Right cardiac atrium (tissue), 5 donors: Measurements from ENCODE around the gene GTSE1. TPM values are rescaled to one million over a fixed set of nuclear protein-coding genes. Genes with fewer than 3 reads are reported as not detected.

ENCODE experiments used
- ATAC-seq, 2 donors: fragments of 200-7000 bp; cut with Tn5 transposase; one replicate each; pipeline versions ENCODE4 v1.8.0 to v1.9.1; 2020; ENCODE audit warnings: moderate library complexity in 2 of 2, mild to moderate bottlenecking in 1 of 2
- DNase-seq, 3 donors: peaks; one replicate each; pipeline ENCODE4 v3.0.0-alpha.2; 2020
- H3K27ac ChIP-seq: one replicate; pipeline ENCODE4 v1.5.1; 2013; ENCODE audit warnings: mild to moderate bottlenecking, low read length, control low read depth, moderate library complexity
- H3K27me3 ChIP-seq: one replicate; pipeline ENCODE4 v1.6.1; 2013; ENCODE audit not compliant: control insufficient read depth, insufficient read depth
- H3K4me1 ChIP-seq: one replicate; pipeline ENCODE4 v1.6.1; 2013; ENCODE audit warnings: low read length; ENCODE audit not compliant: control insufficient read depth, insufficient read depth
- H3K4me3 ChIP-seq: one replicate; pipeline ENCODE4 v1.5.1; 2013; ENCODE audit warnings: low read length, control low read depth
- H3K9me3 ChIP-seq: one replicate; pipeline ENCODE4 v1.6.1; 2013; ENCODE audit warnings: low read length; ENCODE audit not compliant: control insufficient read depth
- WGBS: extraction: QIAGEN DNeasy Blood & Tissue Kit; methylation state at CpG from one replicate; pipeline ENCODE4 v1.1.7; 2013; 5-methylcytosine and 5-hydroxymethylcytosine counted together
- intact Hi-C, 4 donors: fragments of 100-400 bp; cut with DNase I; formaldehyde crosslinking; loops; one replicate each; pipeline versions ENCODE4 v1.11.0 to v1.14.0; 2022 to 2023
- long read RNA-seq, 4 donors: library from polyadenylated mRNA; unstranded; transcript quantifications; one replicate each; pipeline ENCODE4 v2.0.0, GENCODE V29; 2020 to 2021
- polyA plus RNA-seq: library from polyadenylated mRNA; stranded (reverse); fragments of 200-250 nt; gene quantifications from one replicate; pipeline ENCODE4 v1.2.3, GENCODE V29; 2013
- total RNA-seq, 4 donors: library from RNA; stranded (reverse); fragmentation: NEBNext Ultra II Directional; extraction: Animal tissue kit (Norgen Biotek cat#: 25700); gene quantifications; one replicate each; pipeline ENCODE4 v1.2.1, GENCODE V29; 2021
- donor health status: healthy with polysubstance abuse.
- donor health status: DM: no; HTN: yes; CAD: no.
- donor health status: DM: no; HTN: no; CAD: no.
- donor health status: DM: no; HTN: yes; CAD: no; lungs with severe emphysema.
- donor health status: DM: yes; HTN: yes; CAD: no.

The GTSE1 gene, protein sequence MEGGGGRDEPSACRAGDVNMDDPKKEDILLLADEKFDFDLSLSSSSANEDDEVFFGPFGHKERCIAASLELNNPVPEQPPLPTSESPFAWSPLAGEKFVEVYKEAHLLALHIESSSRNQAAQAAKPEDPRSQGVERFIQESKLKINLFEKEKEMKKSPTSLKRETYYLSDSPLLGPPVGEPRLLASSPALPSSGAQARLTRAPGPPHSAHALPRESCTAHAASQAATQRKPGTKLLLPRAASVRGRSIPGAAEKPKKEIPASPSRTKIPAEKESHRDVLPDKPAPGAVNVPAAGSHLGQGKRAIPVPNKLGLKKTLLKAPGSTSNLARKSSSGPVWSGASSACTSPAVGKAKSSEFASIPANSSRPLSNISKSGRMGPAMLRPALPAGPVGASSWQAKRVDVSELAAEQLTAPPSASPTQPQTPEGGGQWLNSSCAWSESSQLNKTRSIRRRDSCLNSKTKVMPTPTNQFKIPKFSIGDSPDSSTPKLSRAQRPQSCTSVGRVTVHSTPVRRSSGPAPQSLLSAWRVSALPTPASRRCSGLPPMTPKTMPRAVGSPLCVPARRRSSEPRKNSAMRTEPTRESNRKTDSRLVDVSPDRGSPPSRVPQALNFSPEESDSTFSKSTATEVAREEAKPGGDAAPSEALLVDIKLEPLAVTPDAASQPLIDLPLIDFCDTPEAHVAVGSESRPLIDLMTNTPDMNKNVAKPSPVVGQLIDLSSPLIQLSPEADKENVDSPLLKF
- 1 to 10 TPM in 3 of 4 donors, under 1 TPM in 1; 0.42 to 1.8 (median 1.2) TPM for total RNA-seq
- polyA plus RNA-seq = 0.50 TPM
- long read RNA-seq, donor 1, partial matches to known transcripts = 0 of 2 reads
- long read RNA-seq, donor 1, other reads (novel, unspliced or antisense) = 1 of 2 reads
- long read RNA-seq, donor 2 = 0 reads
- long read RNA-seq, donor 3, partial matches to known transcripts = 3 of 4 reads
- long read RNA-seq, donor 3, other reads (novel, unspliced or antisense) = 1 of 4 reads
- long read RNA-seq, donor 4 = 0 reads

DNA sequence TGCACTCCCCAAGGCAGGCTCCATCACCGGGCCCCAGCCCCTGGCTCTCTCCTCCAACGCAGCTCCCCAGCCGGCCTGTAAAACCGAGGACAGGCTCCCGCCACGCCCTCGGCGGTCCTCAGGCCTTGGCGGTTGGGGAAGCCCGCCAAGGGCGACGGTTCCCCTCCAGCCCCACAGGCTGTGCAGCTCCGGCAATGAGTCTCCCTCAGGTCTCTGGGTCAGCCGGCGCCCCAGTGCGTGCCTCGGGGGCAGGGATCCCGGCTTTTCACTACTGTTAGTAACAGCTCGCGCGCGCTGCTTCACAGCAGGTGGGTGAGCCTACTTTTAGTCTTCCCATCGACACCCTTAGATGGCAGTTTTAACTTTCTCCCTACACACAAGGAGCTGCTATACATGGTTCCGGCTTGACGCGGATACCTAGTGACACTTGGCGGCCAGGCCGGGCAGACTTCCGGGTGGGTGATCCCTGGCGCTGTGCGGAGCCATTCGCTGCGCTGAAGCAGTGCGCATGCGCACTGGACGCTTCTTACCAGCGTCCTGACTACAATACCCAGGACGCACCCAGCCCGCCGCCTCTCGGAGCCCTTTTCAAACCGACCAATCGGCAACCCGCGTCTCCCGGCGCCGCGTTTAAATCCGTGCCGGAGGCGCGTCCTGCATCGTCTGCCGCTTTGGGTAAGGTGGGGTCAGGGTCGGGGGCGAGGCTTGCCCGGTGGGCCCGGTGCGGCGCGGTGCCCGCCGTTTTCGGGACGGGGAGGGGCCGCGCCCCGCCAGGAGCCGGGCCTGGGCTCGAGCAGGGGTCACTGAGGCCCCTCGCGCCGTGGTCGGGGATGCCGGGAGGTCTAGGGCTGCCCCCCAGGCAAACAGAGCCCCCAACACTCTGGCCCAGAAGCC is at the start of gene GTSE1:
TSS of gene GTSE1 (plus strand) at position 614 of the 894 bp plus-strand sequence. CDS start 531 bp downstream, outside the sequence.
- intact Hi-C loops = loop anchor here in 2 of 4 donors (5.0 to 10.0 kb wide), 2 partner anchors 292 to 299 kb away; no protein-coding TSS in a partner anchor

DNA sequence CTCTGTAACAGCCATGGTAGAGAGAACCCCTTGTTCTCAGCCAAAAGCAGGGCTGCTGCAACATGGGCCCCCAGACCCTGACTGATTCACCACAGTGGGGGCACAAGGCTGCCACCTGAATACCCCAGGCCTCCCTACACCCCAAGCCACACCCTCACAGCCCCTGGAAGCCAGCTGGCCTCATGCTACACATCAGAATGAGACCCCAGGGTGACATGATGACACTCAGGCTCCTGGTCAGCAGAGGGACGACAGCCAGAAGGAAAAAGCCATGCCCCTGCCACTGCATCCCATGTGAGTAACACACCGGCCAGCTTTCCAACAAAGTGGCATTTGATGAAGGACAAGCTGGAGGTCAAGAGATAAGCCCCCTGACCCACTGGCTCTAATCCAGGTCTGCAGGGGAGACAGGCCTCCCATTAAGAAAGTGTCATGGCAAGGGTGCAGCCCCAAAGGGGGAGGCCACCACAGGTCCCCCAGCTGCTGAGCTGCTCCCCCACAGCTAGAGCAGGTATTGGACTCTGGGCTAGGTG is 49.2 kb upstream of the GTSE1 start:
- ATAC-seq (no peak), DNase-seq (no peak)
- WGBS = 72% methylated on average over 2 of the region's 2 CpGs
- intact Hi-C loops = no loop called here
- peak overlapping the region; percentile 14 for H3K27ac ChIP-seq
- H3K27me3 ChIP-seq = no peaks in the 10 kb centered on the region
- peaks cover 17% of the 10 kb centered on the region for H3K4me1 ChIP-seq
- H3K4me3 ChIP-seq = no peak overlapping the region
- H3K9me3 ChIP-seq = no peaks in the 10 kb centered on the region

More for the DNA sequence above, at the start of gene GTSE1:
- peak; percentile 97 to 98 for ATAC-seq
- Histone ChIP-seq H3K27me3 (no peaks in the 10 kb centered on the region), H3K4me3 (peak within 1 kb of the TSS; percentile 41), H3K27ac (peak within 1 kb of the TSS; percentile 91), H3K4me1 (peaks cover 5% of the 10 kb centered on the region), H3K9me3 (no peaks in the 10 kb centered on the region)
- under 1% methylated on average over 76 of the region's 76 CpGs for WGBS
- DNase-seq = peak; percentile 99 to 100 (median 99)

- Histone ChIP-seq H3K27ac (peak within 1 kb of the TSS; percentile 98), H3K4me1 (peaks cover 12% of the 10 kb centered on the region), H3K4me3 (peak within 1 kb of the TSS; percentile 60), H3K9me3 (no peaks in the 10 kb centered on the region), H3K27me3 (no peaks in the 10 kb centered on the region)
- intact Hi-C loops = loop anchor here in 1 of 4 donors (10.0 kb wide), 1 partner anchor 105 kb away; no protein-coding TSS in a partner anchor
- ATAC-seq (peak; percentile 96 to 97), DNase-seq (peak; percentile 94 to 98 (median 97))
- under 1% methylated on average over 89 of the region's 89 CpGs for WGBS
Observed at GRCh38 chr22:46250035-46250782, 46.5 kb upstream of the GTSE1 start, which contains the start of gene CDPF1. Gene CDPF1 (minus strand): TSS chr22:46250293. CDS start chr22:46248284, 2,009 bp downstream.

GRCh38 chr22:46250783-46251125 is 45.9 kb upstream of the GTSE1 start:
- Histone ChIP-seq H3K27me3 (no peaks in the 10 kb centered on the region), H3K4me1 (peaks cover 9% of the 10 kb centered on the region), H3K27ac (peak overlapping the region; percentile 64), H3K9me3 (no peaks in the 10 kb centered on the region), H3K4me3 (peak overlapping the region; percentile 60)
- DNase-seq = peak in 1 of 3 donors; percentile 23
- intact Hi-C loops = loop anchor here in 1 of 4 donors (10.0 kb wide), 1 partner anchor 106 kb away; no protein-coding TSS in a partner anchor
- 12% methylated on average over 25 of the region's 25 CpGs for WGBS
- peak; percentile 2 to 13 for ATAC-seq

- intact Hi-C loops = loop anchor here in 1 of 4 donors (10.0 kb wide), 1 partner anchor 106 kb away; no protein-coding TSS in a partner anchor
- DNase-seq (no peak), ATAC-seq (no peak)
- Histone ChIP-seq H3K27ac (peak overlapping the region; percentile 14), H3K27me3 (no peaks in the 10 kb centered on the region), H3K9me3 (no peaks in the 10 kb centered on the region), H3K4me1 (peaks cover 9% of the 10 kb centered on the region), H3K4me3 (peak overlapping the region; percentile 60)
- 78% methylated on average over 7 of the region's 7 CpGs for WGBS
Observed at GRCh38 chr22:46251266-46251665, 45.4 kb upstream of the GTSE1 start.

- Histone ChIP-seq H3K4me1 (peaks cover 9% of the 10 kb centered on the region), H3K4me3 (no peak overlapping the region), H3K9me3 (no peaks in the 10 kb centered on the region), H3K27me3 (no peaks in the 10 kb centered on the region), H3K27ac (no peak overlapping the region)
- 92% methylated on average over 9 of the region's 9 CpGs for WGBS
- intact Hi-C loops = loop anchor here in 1 of 4 donors (10.0 kb wide), 1 partner anchor 107 kb away; no protein-coding TSS in a partner anchor
- ATAC-seq (no peak), DNase-seq (no peak)
Observed at GRCh38 chr22:46251816-46252380, 44.8 kb upstream of the GTSE1 start.

DNA sequence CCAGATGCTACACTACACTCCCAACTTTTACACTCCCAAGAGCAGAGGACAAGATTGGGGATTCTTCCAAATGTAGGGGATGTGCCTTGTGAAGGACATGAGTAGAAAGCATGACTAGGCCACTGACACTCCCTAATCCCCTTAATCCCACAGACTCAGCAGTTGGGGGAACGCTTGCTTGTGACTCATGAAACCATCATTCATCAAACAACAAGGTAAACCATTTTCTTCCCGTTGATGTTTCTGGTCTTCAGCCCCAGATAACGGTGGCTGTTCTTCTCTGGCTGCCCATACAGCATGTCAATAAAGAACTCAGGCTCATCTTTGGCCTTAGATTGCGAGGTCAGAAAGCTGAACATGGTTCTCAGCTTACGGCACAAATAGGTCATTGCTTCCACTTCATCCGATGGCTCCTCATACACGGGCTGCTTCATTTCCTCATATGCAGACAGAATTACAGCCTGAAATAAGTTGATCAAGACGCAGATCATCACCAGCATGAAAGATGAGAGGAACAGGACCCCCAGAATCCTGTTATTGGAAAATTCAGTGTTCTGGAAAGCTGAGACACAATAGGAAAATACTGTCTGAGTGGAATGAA is 40.2 kb upstream of the GTSE1 start:
- DNase-seq = no peak
- Histone ChIP-seq H3K27ac (no peak overlapping the region), H3K4me3 (no peak overlapping the region), H3K27me3 (no peaks in the 10 kb centered on the region), H3K9me3 (no peaks in the 10 kb centered on the region), H3K4me1 (peaks cover 4% of the 10 kb centered on the region)
- intact Hi-C loops = loop anchor here in 1 of 4 donors (10.0 kb wide), 1 partner anchor 112 kb away; no protein-coding TSS in a partner anchor
- WGBS = 72% methylated on average over 8 of the region's 8 CpGs
- no peak for ATAC-seq

GRCh38 chr22:46259374-46259773 is 37.3 kb upstream of the GTSE1 start:
- Histone ChIP-seq H3K4me3 (no peak overlapping the region), H3K27me3 (no peaks in the 10 kb centered on the region), H3K4me1 (peaks cover 4% of the 10 kb centered on the region), H3K9me3 (no peaks in the 10 kb centered on the region), H3K27ac (no peak overlapping the region)
- DNase-seq (no peak), ATAC-seq (no peak)
- WGBS = 72% methylated on average over 12 of the region's 12 CpGs
- intact Hi-C loops = loop anchor here in 1 of 4 donors (10.0 kb wide), 1 partner anchor 115 kb away; no protein-coding TSS in a partner anchor

DNA sequence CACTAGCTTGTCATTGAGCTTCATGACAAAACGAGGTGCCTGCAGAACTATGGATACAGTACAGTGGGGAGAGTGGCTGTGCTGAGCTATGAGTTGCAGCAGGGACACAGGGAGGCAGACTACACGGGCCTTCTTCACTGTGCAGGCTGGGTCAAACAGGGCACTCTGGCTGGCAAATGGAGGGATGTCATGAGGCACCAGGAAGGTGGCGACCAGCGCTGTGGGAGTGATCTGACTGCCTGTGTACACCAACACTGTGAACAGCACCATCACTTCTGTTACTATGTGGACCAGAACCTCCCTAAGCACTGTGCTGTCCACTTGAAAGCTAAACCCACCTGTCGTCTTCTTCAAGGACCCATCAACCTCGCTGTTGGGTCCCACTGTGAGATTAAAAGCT is 36.6 kb upstream of the GTSE1 start:
- ATAC-seq = peak in 1 of 2 donors; percentile 22
- WGBS = 63% methylated on average over 6 of the region's 6 CpGs
- no peak for DNase-seq
- intact Hi-C loops = no loop called here
- Histone ChIP-seq H3K4me3 (no peak overlapping the region), H3K27ac (no peak overlapping the region), H3K4me1 (peaks cover 4% of the 10 kb centered on the region), H3K27me3 (no peaks in the 10 kb centered on the region), H3K9me3 (no peaks in the 10 kb centered on the region)
